Right kidney (tissue), 1 donor: ENCODE data around the gene KLHL34.

Source experiments
- DNase-seq: peaks from one replicate; pipeline ENCODE4 v3.0.0-alpha.2; 2016

KLHL34 gene

GRCh38 chrX:21656587-21657317, 1.4 kb downstream of the KLHL34 start:
- peak; percentile 1 for DNase-seq

DNA sequence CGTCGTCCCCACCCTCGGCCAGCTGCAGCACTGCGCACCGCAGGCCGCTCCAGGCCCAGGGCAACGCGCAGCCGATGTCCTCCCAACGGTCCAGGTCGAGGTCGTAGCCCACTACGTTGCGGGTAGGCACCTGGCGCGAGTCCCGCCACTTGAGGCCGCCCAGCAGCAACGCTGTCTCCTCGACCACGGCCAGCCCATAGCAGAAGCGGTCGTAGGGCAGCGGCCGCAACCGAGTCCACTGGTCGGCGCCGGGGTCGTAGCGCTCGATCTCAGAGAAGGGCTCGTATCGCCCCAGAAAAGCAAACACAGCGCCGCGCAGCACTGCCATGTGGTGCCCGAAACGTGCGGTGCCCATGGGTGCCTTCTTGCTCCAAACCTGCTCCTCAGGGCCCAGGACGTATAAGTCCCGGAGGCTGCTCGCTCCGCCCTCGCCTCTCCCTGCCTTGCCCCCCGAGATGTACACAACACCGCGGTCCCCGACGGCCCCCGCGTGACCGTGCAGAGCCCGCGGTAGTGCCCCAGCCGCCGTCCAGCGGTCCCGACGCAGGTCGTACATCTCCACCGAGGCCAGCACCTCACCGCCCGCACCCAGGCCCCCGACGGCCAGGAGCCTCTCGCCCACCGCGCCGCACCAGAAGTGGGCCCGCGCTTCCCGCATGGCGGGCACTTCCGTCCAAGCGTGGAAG, 2.1 kb downstream of the KLHL34 start:
- peak; percentile 45 for DNase-seq

DNA sequence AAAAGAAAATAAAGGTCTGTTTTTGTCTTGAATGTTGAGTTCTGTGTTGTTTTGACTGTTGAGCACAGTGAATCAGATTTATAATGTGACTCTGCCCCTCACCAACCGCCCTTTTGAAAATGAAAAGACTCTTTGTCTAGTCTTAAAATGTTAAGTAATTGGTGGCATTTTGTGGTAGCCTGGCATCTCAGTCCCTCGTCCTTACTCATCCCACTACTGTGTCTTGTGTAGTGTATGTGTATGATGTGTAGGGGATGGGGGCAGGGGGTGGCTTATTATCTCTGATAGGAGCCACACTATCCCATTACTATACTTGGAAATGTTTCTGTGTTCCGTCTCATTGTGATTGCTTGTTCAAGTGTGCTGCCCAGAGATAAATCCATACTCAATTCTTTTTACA, 12.2 kb downstream of the KLHL34 start:
- DNase-seq, result no peak

GRCh38 chrX:21645431-21645830, 12.7 kb downstream of the KLHL34 start:
- no peak for DNase-seq

GRCh38 chrX:21639775-21640174, 18.4 kb downstream of the KLHL34 start:
- DNase-seq, result no peak

DNA sequence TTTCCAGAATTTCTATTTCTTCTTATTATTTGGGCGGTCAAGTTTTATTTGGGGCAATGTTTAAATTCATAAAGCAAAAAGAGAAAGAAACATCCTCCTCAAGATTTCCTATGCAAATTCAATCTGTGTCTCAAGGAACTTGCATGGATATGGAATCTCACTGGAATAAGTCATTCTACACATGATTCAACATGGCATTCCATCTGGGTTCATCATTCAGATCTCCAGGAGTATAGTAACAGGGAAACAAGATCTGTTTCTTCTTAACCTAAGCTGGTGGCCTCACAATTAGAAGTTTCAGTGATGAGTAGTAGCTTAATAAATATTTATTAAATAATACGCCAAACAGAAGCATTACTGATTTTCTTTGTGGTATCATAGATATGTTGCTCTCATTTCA, 19.8 kb downstream of the KLHL34 start:
- no peak for DNase-seq

DNA sequence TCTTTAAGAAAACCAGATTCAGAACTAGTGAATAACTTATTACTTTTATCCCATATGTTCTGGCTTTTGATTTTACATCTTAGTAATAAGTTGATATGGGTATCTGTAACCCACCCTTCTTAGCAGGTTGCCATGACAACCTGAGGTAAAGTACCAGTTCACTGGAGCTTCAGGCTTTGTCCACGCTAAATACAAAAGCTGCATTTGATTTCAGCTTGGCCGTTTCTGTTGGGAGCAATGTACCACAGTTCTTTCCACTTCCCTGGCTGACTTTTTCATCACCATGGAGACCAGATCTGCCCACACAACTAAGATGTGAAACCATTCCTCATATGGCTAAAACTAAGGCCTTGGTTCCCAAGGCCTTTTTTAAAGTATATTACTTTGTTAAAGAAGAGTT, 26.1 kb downstream of the KLHL34 start:
- no peak for DNase-seq

- no peak for DNase-seq
Observed at GRCh38 chrX:21623778-21624501, 34.2 kb downstream of the KLHL34 start.

DNA sequence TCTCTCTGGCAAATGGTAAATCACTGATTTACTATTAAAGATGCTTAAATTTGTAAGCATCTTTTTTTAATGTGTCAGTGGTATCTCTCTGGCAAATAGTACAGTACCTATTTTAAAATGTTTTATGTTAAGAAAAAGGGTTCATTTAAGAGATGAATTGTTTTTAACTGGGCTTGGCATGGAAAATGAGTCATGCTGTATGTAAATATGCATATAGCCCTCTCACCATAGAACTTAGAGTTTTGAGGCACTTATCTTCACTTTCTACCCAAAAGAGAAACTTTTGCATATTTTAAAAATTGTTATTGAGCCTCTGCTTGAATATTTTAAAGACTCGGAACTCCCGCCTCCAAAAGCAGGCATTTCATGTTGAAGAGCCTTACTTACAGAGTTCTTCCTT, 37.9 kb downstream of the KLHL34 start:
- DNase-seq, result no peak

DNA sequence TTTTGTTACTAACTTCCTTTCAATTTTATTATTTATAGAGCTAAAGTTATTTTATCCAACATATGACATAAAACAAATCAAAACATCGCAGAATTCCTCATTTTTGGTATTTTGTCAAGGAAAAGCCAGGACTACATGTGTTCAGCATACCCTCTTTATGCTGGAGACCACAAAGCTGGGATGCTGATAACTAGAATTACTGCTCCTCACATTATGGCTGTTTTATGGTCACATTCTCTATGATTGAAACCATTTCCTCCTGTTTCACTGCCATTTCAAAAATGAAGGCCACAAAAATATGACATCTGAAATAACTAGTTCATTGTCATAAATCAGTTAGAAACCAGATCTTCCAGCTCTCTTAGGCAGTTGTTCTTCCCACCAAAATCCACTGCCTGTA, 41.7 kb downstream of the KLHL34 start:
- no peak for DNase-seq

- no peak for DNase-seq
Observed at GRCh38 chrX:21612154-21612553, 46.0 kb downstream of the KLHL34 start.

- DNase-seq, result no peak
Observed at GRCh38 chrX:21610168-21610567, 48.0 kb downstream of the KLHL34 start.

DNA sequence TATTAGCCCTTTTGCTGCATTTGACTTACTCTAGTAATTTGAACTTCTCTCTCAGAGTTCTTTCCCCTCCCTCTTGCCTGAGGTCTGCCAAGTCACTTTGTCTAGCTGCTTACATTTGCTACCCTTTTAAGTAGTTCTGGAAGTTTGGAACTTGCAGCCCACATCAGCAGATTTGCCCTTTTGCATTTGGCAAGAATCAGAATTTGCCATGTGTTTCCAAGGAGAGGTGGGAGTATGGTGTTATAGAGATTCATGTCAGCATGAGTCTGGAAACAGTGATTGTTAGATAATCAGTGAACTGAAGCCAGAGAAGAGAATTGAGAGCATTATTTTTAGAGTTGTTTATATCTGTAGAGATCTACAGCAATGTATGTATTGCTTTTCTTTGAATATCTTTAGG, 52.1 kb downstream of the KLHL34 start:
- DNase-seq, result no peak
